MM.1S (cell line): ENCODE measurements around the gene BICRAL.
"Not testable (repeated sequence)": the region's sequence is repeated elsewhere in the genome, so short reads cannot be mapped to it uniquely, and the experiment has no call there.

Source experiments
- DNase-seq: peaks from one replicate; pipeline ENCODE4 v3.0.0-alpha.2; 2015
- H2AFZ ChIP-seq: fragments of 300-600 bp; sonication (generic); 2 replicates; pipeline ENCODE4 v1.6.0; 2016; ENCODE audit warnings: antibody characterized with exemption, low read length
- H3F3A ChIP-seq: fragments of 300-600 bp; sonication (generic); 2 replicates; pipeline ENCODE4 v1.6.1; 2016; ENCODE audit warnings: mild to moderate bottlenecking, antibody characterized with exemption, low read length, moderate library complexity, mixed read lengths; ENCODE audit not compliant: insufficient read depth
- H3K27ac ChIP-seq: fragments of 300-600 bp; sonication (generic); 2 replicates; pipeline ENCODE4 v1.5.1; 2016; ENCODE audit warnings: mild to moderate bottlenecking, low read length
- H3K27me3 ChIP-seq: fragments of 300-600 bp; sonication (generic); replicated peaks from 2 replicates; pipeline ENCODE4 v1.6.0; 2016; ENCODE audit warnings: low read length; ENCODE audit not compliant: insufficient read depth
- H3K36me3 ChIP-seq: fragments of 300-600 bp; sonication (generic); replicated peaks from 2 replicates; pipeline ENCODE4 v1.6.1; 2016; ENCODE audit warnings: mild to moderate bottlenecking, low read length, mixed read lengths; ENCODE audit not compliant: insufficient read depth
- H3K4me1 ChIP-seq: fragments of 300-600 bp; sonication (generic); 2 replicates; pipeline ENCODE4 v1.6.1; 2016; ENCODE audit warnings: low read length, mixed read lengths
- H3K4me2 ChIP-seq: fragments of 300-600 bp; sonication (generic); 2 replicates; pipeline ENCODE4 v1.6.0; 2016; ENCODE audit warnings: low read depth, low read length
- H3K4me3 ChIP-seq: fragments of 300-600 bp; sonication (generic); 2 replicates; pipeline ENCODE4 v1.5.1; 2016; ENCODE audit warnings: low read length, mixed read lengths
- H3K79me2 ChIP-seq: fragments of 300-600 bp; sonication (generic); 2 replicates; pipeline ENCODE4 v1.6.1; 2016; ENCODE audit warnings: mixed run types, low read length, mixed read lengths
- H3K9ac ChIP-seq: fragments of 300-600 bp; sonication (generic); 2 replicates; pipeline ENCODE4 v1.6.1; 2016; ENCODE audit warnings: low read length, mixed read lengths
- H3K9me2 ChIP-seq: fragments of 300-600 bp; sonication (generic); replicated peaks from 2 replicates; pipeline ENCODE4 v1.6.1; 2016; ENCODE audit warnings: mild to moderate bottlenecking, low read length, mixed read lengths; ENCODE audit not compliant: insufficient read depth
- H3K9me3 ChIP-seq: fragments of 300-600 bp; sonication (generic); replicated peaks from 2 replicates; pipeline ENCODE4 v1.6.1; 2016; ENCODE audit warnings: mild to moderate bottlenecking, low read length, mixed read lengths; ENCODE audit not compliant: insufficient read depth
- H4K20me1 ChIP-seq: fragments of 300-600 bp; sonication (generic); 2 replicates; pipeline ENCODE4 v1.6.1; 2016; ENCODE audit warnings: mild to moderate bottlenecking, low read length, moderate library complexity, mixed read lengths; ENCODE audit not compliant: insufficient read depth
- EZH2 ChIP-seq: fragments of 300-600 bp; sonication (generic); optimal IDR thresholded peaks from 2 replicates; pipeline ENCODE3; 2017; ENCODE audit warnings: low read depth, mild to moderate bottlenecking, antibody characterized with exemption, low read length, mixed read lengths
- EZH2phosphoT487 ChIP-seq: fragments of 300-600 bp; sonication (generic); IDR thresholded peaks from 2 replicates; pipeline ENCODE4 v1.6.1; 2018; ENCODE audit warnings: antibody characterized with exemption, low read length
- TF ChIP-seq, protein P1 (sequence below): fragments of 300-600 bp; sonication (generic); IDR thresholded peaks from 2 replicates; pipeline ENCODE4 v1.5.1; 2016; ENCODE audit warnings: antibody characterized with exemption, low read length, mixed read lengths

BICRAL gene

DNA sequence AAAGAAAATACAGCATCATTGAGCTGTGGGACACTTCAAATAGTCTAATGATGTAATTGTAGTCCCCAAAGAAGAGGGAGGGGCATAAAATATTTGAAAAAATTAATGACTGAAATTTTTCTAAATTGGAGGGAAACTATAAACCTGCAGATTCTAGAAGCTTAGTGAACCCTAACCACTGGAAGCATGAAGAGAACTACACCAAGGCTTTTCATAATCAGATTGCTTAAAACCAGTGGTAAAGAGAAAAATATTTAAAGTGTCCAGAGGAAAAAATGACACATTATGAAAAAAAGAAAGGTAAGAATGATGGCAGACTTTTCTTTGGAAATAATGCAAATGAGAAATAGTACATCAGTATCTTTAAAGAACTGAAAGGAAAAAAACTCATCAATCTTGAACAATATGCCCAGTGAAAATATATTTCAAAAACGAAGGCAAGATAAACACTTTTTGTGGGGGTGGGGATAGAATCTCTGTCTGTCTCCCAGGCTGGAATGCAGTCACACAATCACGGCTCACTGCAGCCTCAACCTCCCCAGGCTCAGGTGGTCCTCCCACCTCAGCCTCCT is 31.3 kb downstream of the BICRAL start:
- no peak overlapping the region for H3K27ac ChIP-seq
- H3K4me1 ChIP-seq = no peaks in the 10 kb centered on the region
- H3K9me2 ChIP-seq = no peaks in the 10 kb centered on the region
- H4K20me1 ChIP-seq = no peaks in the 10 kb centered on the region
- H3K79me2 ChIP-seq = peaks cover 6% of the 10 kb centered on the region; the same call in 1 of the 2 replicates
- TF ChIP-seq EZH2phosphoT487 (no peak), EZH2 (no peak)
- TF ChIP-seq, protein P1, sequence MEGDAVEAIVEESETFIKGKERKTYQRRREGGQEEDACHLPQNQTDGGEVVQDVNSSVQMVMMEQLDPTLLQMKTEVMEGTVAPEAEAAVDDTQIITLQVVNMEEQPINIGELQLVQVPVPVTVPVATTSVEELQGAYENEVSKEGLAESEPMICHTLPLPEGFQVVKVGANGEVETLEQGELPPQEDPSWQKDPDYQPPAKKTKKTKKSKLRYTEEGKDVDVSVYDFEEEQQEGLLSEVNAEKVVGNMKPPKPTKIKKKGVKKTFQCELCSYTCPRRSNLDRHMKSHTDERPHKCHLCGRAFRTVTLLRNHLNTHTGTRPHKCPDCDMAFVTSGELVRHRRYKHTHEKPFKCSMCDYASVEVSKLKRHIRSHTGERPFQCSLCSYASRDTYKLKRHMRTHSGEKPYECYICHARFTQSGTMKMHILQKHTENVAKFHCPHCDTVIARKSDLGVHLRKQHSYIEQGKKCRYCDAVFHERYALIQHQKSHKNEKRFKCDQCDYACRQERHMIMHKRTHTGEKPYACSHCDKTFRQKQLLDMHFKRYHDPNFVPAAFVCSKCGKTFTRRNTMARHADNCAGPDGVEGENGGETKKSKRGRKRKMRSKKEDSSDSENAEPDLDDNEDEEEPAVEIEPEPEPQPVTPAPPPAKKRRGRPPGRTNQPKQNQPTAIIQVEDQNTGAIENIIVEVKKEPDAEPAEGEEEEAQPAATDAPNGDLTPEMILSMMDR = no peak
- no peak overlapping the region for H3K4me3 ChIP-seq
- H3K9ac ChIP-seq = no peak overlapping the region
- H3K27me3 ChIP-seq = no peaks in the 10 kb centered on the region
- no peak for DNase-seq
- H2AFZ ChIP-seq = no peak overlapping the region
- no peaks in the 10 kb centered on the region for H3K36me3 ChIP-seq
- no peaks in the 10 kb centered on the region for H3F3A ChIP-seq
- no peaks in the 10 kb centered on the region for H3K9me3 ChIP-seq
- no peak overlapping the region for H3K4me2 ChIP-seq

DNA sequence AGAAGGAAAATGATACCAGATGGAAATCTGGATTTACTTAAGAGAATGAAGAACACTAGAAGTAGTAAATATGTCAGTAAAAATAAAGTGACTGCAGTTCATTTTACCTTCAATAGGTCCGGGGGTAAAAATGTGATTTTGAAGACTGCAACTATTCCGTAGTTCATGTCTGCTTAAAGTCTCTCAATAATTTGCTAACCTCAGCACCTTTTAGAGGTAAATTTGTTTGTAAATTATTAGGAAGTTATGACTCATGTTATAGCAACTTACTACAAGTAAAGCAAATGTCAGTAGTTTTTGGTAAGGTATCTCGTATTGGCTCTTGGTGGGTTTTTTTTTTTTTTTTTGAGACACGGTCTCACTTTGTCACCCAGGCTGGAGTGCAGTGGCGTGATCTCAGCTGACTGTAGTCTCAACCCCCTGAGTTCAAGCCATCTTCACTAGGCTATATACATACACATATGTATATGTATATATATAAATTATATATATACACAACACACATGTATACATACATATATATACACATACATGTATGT is 32.1 kb downstream of the BICRAL start:
- Histone ChIP-seq H3K9ac (no peak overlapping the region), H3K36me3 (no peaks in the 10 kb centered on the region), H3K4me2 (no peak overlapping the region), H3F3A (no peaks in the 10 kb centered on the region), H3K9me2 (no peaks in the 10 kb centered on the region), H3K9me3 (no peaks in the 10 kb centered on the region), H3K27me3 (no peaks in the 10 kb centered on the region), H4K20me1 (no peaks in the 10 kb centered on the region), H3K4me1 (no peaks in the 10 kb centered on the region), H2AFZ (no peak overlapping the region), H3K27ac (no peak overlapping the region), H3K79me2 (peaks cover 6% of the 10 kb centered on the region; the same call in 1 of the 2 replicates), H3K4me3 (no peak overlapping the region)
- no peak for DNase-seq
- TF ChIP-seq EZH2phosphoT487 (no peak), EZH2 (no peak)
- TF ChIP-seq, protein P1 = no peak

DNA sequence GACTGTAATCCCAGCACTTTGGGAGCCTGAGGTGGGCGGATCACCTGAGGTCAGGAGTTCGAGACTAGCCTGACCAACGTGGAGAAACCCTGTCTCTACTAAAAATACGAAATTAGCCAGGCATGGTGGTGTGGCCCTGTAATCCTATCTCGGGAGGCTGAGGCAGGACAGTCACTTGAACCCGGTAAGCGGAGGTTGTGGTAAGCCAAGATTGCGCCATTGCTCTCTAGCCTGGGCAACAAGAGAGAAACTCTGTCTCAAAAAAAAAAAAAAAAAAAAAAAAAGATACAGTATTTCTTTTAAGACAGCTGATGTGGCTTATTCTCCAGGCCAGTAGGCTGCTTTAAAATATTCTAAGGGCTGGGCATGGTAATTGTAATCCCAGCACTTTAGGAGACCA is 33.9 kb downstream of the BICRAL start:
- H3K79me2 ChIP-seq, H3K9ac ChIP-seq, H3K4me1 ChIP-seq, H3K4me3 ChIP-seq, H3K27me3 ChIP-seq, H3F3A ChIP-seq, DNase-seq, H3K4me2 ChIP-seq, H3K9me2 ChIP-seq, H3K36me3 ChIP-seq, H2AFZ ChIP-seq, H3K27ac ChIP-seq, H4K20me1 ChIP-seq, H3K9me3 ChIP-seq: not testable (repeated sequence)

DNA sequence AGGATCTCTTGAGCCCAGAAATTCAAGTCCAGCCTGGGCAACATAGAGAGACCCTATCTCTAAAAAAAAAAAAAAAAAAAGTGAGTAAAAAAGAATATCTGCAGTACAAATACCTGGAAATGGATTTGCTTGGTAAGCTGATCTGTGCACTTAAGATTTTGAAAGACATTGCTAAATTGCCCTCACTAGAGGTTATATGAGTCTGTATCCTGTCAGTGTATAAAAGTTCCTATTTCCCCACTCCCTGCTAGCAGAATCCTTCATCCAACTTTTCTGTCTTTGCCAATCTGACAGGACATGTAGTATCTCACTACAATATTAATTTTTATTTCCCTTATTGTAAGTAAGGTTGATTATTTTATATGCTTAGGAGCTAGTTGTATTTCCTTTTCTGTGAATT is 36.1 kb downstream of the BICRAL start:
- no peaks in the 10 kb centered on the region for H3K4me1 ChIP-seq
- no peak overlapping the region for H2AFZ ChIP-seq
- TF ChIP-seq, protein P1 = no peak
- TF ChIP-seq EZH2phosphoT487 (no peak), EZH2 (no peak)
- no peaks in the 10 kb centered on the region for H4K20me1 ChIP-seq
- H3K9me3 ChIP-seq = no peaks in the 10 kb centered on the region
- no peaks in the 10 kb centered on the region; the same call in 1 of the 2 replicates for H3K36me3 ChIP-seq
- no peaks in the 10 kb centered on the region for H3F3A ChIP-seq
- no peaks in the 10 kb centered on the region for H3K9me2 ChIP-seq
- no peaks in the 10 kb centered on the region for H3K27me3 ChIP-seq
- peaks cover 7% of the 10 kb centered on the region for H3K79me2 ChIP-seq
- DNase-seq = no peak
- H3K27ac ChIP-seq = no peak overlapping the region
- H3K4me2 ChIP-seq = no peak overlapping the region
- H3K9ac ChIP-seq = no peak overlapping the region
- H3K4me3 ChIP-seq = no peak overlapping the region
